Transverse colon (tissue), 4 donors: ENCODE results near the gene FAM234A. TPM values are rescaled to one million over a fixed set of nuclear protein-coding genes. Genes with fewer than 3 reads are reported as not detected.
"Not testable (repeated sequence)": the region's sequence is repeated elsewhere in the genome, so short reads cannot be mapped to it uniquely, and the experiment has no call there.

Source experiments
- DNase-seq: peaks from one replicate; pipeline ENCODE4 v3.0.0-alpha.2; 2019
- H3K27ac ChIP-seq, 4 donors: fragments of 200-600 bp; sonication (generic); 2 replicates each; pipeline ENCODE4 v1.5.1; 2016 to 2018; ENCODE audit warnings: inconsistent platforms in 4 of 4
- H3K27me3 ChIP-seq: fragments of 200-600 bp; sonication (generic); 2 replicates; pipeline ENCODE4 v1.5.1; 2017; ENCODE audit warnings: inconsistent platforms
- H3K36me3 ChIP-seq, 4 donors: fragments of 200-600 bp; sonication (generic); 2 replicates each; pipeline ENCODE4 v1.5.1; 2017 to 2019; ENCODE audit warnings: inconsistent platforms in 4 of 4
- H3K4me1 ChIP-seq, 4 donors: fragments of 200-600 bp; sonication (generic); 2 replicates each; pipeline ENCODE4 v1.5.1; 2017 to 2020; ENCODE audit warnings: inconsistent platforms in 4 of 4
- H3K4me3 ChIP-seq, 4 donors: fragments of 200-600 bp; sonication (generic); 1 replicate in 1 of 4; 2 replicates in 3 of 4; pipeline versions ENCODE4 v1.5.1 to v1.6.1; 2017 to 2019; ENCODE audit warnings: inconsistent platforms in 4 of 4
- H3K9me3 ChIP-seq, 2 donors: fragments of 200-600 bp; sonication (generic); 2 replicates each; pipeline ENCODE4 v1.5.1; 2017 to 2019; ENCODE audit warnings: inconsistent platforms in 2 of 2
- CTCF ChIP-seq, 5 experiments: fragments of 200-600 bp in 3 of 5; fragments of 450-650 bp in 2 of 5; sonication (generic) in 3 of 5; IDR thresholded peaks; 1 replicate in 2 of 5; 2 replicates in 3 of 5; pipeline ENCODE4 v1.5.1; 2016 to 2017; ENCODE audit warnings: antibody characterized with exemption in 5 of 5, inconsistent platforms in 3 of 5, mild to moderate bottlenecking in 2 of 5, moderate library complexity in 1 of 5
- EP300 ChIP-seq: sonication (generic); formaldehyde crosslinking; IDR thresholded peaks from one replicate; pipeline ENCODE4 v1.6.1; 2017; ENCODE audit warnings: antibody characterized with exemption, low read depth
- POLR2A ChIP-seq: fragments of 450-650 bp; IDR thresholded peaks from one replicate; pipeline ENCODE4 v1.6.1; 2016; ENCODE audit warnings: antibody characterized with exemption, mild to moderate bottlenecking, moderate library complexity
- POLR2AphosphoS5 ChIP-seq, 3 donors: sonication (generic); formaldehyde crosslinking; IDR thresholded peaks; one replicate each; pipeline ENCODE4 v1.6.1; 2016; ENCODE audit warnings: antibody characterized with exemption in 3 of 3
- WGBS, 2 donors: methylation state at CpG; one replicate each; pipeline ENCODE4 v1.1.5; 2018; ENCODE audit warnings: low coverage in 1 of 2; 5-methylcytosine and 5-hydroxymethylcytosine counted together
- in situ Hi-C, 4 donors: fragments of 200-750 bp; cut with MboI; loops; one replicate each; pipeline versions ENCODE4 v1.15.0 to v1.15.1; 2017; ENCODE audit warnings: low sequenced_read_pairs in 3 of 4, low pct_ligation_motif_present in 1 of 4, low pct_unique_long_range_greater_than_20kb in 1 of 4
- intact Hi-C: fragments of 100-400 bp; cut with DNase I; formaldehyde crosslinking; loops from one replicate; pipeline ENCODE4 v1.15.1; 2023; ENCODE audit warnings: low total_unique reads
- total RNA-seq, 4 donors: library from RNA; depleted of rRNA; stranded (reverse); fragments of >200 nt; gene quantifications; one replicate each; pipeline ENCODE4 v1.1.0, GENCODE V29; 2016

FAM234A gene
- total RNA-seq, 4 donors from 2014 or later = 55.4 to 328 (median 112) TPM

- no peaks in the 10 kb centered on the region for H3K9me3 ChIP-seq
Measured at GRCh38 chr16:266258-267164, 31.9 kb downstream of the FAM234A start.

GRCh38 chr16:267562-267961 is 32.9 kb downstream of the FAM234A start:
- 78 to 91% methylated on average over 12 to 17 of the region's 17 CpGs for WGBS, 2 donors
- peaks cover 0 to 11% (median 5%) of the 10 kb centered on the region in 4 donors for H3K4me1 ChIP-seq
- H3K9me3 ChIP-seq, H3K27me3 ChIP-seq, intact Hi-C loops, H3K4me3 ChIP-seq, H3K27ac ChIP-seq, in situ Hi-C loops, DNase-seq, H3K36me3 ChIP-seq: not testable (repeated sequence)

More at GRCh38 chr16:266258-267164, 31.9 kb downstream of the FAM234A start:
- intact Hi-C loops (no loop called here), in situ Hi-C loops (no loop called here)
- DNase-seq = no peak
- Histone ChIP-seq H3K27me3 (no peaks in the 10 kb centered on the region), H3K36me3 (peaks cover 0 to 14% (median 6%) of the 10 kb centered on the region in 4 donors), H3K4me1 (peaks cover 0 to 11% (median 5%) of the 10 kb centered on the region in 4 donors), H3K27ac (no peak overlapping the region), H3K4me3 (no peak overlapping the region)
- no peak for TF ChIP-seq EP300
- no peak for TF ChIP-seq POLR2AphosphoS5 (IDR thresholded peaks at IDR 0.05)
- no peak for TF ChIP-seq POLR2A
- no peak for TF ChIP-seq CTCF (IDR thresholded peaks at IDR 0.05)
- 79% methylated on average over 24 of the region's 25 CpGs; no CpG with 5 or more reads in 1 of the 2 donors for WGBS, 2 donors

- no peaks in the 10 kb centered on the region for H3K9me3 ChIP-seq
- TF ChIP-seq POLR2AphosphoS5 (IDR thresholded peaks at IDR 0.05) (peak in 1 of 3 donors; percentile 12), POLR2A (peak; percentile 55), CTCF (IDR thresholded peaks at IDR 0.05) (no peak), EP300 (no peak)
- H3K36me3 ChIP-seq = no peaks in the 10 kb centered on the region
- H3K27me3 ChIP-seq = no peaks in the 10 kb centered on the region
- intact Hi-C loops = loop anchor here (1.0 kb wide), 1 partner anchor 20 kb away; no protein-coding TSS in a partner anchor
- H3K4me1 ChIP-seq = peaks cover 0 to 13% (median 6%) of the 10 kb centered on the region in 4 donors
- peak overlapping the region in 3 of 4 donors; percentile 50 to 66 (median 59) for H3K27ac ChIP-seq
- DNase-seq = peak; percentile 77
- H3K4me3 ChIP-seq = no peak overlapping the region
- in situ Hi-C loops = no loop called here
- 49 to 83% methylated on average over 2 to 40 of the region's 40 CpGs for WGBS, 2 donors
Measured at GRCh38 chr16:268141-269053, 33.8 kb downstream of the FAM234A start.

GRCh38 chr16:269061-269796 is 34.6 kb downstream of the FAM234A start:
- peaks cover 2% of the 10 kb centered on the region for H3K27me3 ChIP-seq
- no peak overlapping the region for H3K4me3 ChIP-seq
- H3K4me1 ChIP-seq = peaks cover 0 to 19% (median 11%) of the 10 kb centered on the region in 4 donors
- intact Hi-C loops (no loop called here), in situ Hi-C loops (no loop called here)
- no peaks in the 10 kb centered on the region for H3K36me3 ChIP-seq
- 83% methylated on average over 19 of the region's 24 CpGs; no CpG with 5 or more reads in 1 of the 2 donors for WGBS, 2 donors
- DNase-seq = no peak
- no peak for TF ChIP-seq EP300
- TF ChIP-seq CTCF (IDR thresholded peaks at IDR 0.05) = no peak
- no peak for TF ChIP-seq POLR2AphosphoS5 (IDR thresholded peaks at IDR 0.05)
- TF ChIP-seq POLR2A = no peak
- H3K27ac ChIP-seq = no peak overlapping the region
- no peaks in the 10 kb centered on the region for H3K9me3 ChIP-seq
